Adrenal gland (tissue), 5 donors: ENCODE results near the gene TNXB.

Source experiments
- CTCF ChIP-seq, 6 experiments: fragments of 450-650 bp in 4 of 6; fragments of 200-600 bp in 2 of 6; sonication (generic) in 1 of 6; IDR thresholded peaks; 1 replicate in 5 of 6; 2 replicates in 1 of 6; pipeline versions ENCODE4 v1.5.1 to v1.8.0; 2016 to 2021; ENCODE audit warnings: antibody characterized with exemption in 6 of 6, mild to moderate bottlenecking in 2 of 6, moderate library complexity in 1 of 6
- POLR2A ChIP-seq, 2 donors: fragments of 450-650 bp; IDR thresholded peaks; one replicate each; pipeline ENCODE4 v1.6.1; 2017; ENCODE audit warnings: antibody characterized with exemption in 2 of 2, mild to moderate bottlenecking in 2 of 2, moderate library complexity in 1 of 2
- donor health status: DM: no; HTN: no; CAD: no.

- TF ChIP-seq CTCF (IDR thresholded peaks at IDR 0.05) (no peak), POLR2A (IDR thresholded peaks at IDR 0.05) (no peak)
Observed at GRCh38 chr6:32081168-32081990, 27.8 kb downstream of the TNXB start.
